ENCODE measurements around the gene PPP1R12B.
"Not testable (repeated sequence)": the region's sequence is repeated elsewhere in the genome, so short reads cannot be mapped to it uniquely, and the experiment has no call there.

The PPP1R12B gene

GRCh38 chr1:202625416-202626360 is 277.2 kb downstream of the PPP1R12B start:
- Histone ChIP-seq H3K27ac (ENCODE audit: low read depth, low read length) (no peak overlapping the region), H3K4me1 (ENCODE audit: insufficient read depth, low read length) (peaks cover 11% of the 10 kb centered on the region), H3K27me3 (ENCODE audit: control insufficient read depth in 1 of 2, insufficient read depth in 2 of 2, low read length in 2 of 2) (no peaks in the 10 kb centered on the region), H3K36me3 (ENCODE audit: insufficient read depth, low read length) (no peaks in the 10 kb centered on the region), H3K9ac (ENCODE audit: low read length) (no peak overlapping the region), H3K9me3 (ENCODE audit: low read length) (no peaks in the 10 kb centered on the region), H3K4me3 (ENCODE audit: low read depth in 1 of 2, low read length in 2 of 2) (no peak overlapping the region)

- H3K9ac ChIP-seq (ENCODE audit: low read length); H3K27ac ChIP-seq (ENCODE audit: low read depth, low read length); H3K27me3 ChIP-seq (ENCODE audit: control insufficient read depth in 1 of 2, insufficient read depth in 2 of 2, low read length in 2 of 2); H3K9me3 ChIP-seq (ENCODE audit: low read length); H3K4me3 ChIP-seq (ENCODE audit: low read depth in 1 of 2, low read length in 2 of 2); H3K36me3 ChIP-seq (ENCODE audit: insufficient read depth, low read length): not testable (repeated sequence)
- H3K4me1 ChIP-seq (ENCODE audit: insufficient read depth, low read length): peaks cover 11% of the 10 kb centered on the region
Observed at GRCh38 chr1:202627036-202627435, 278.5 kb downstream of the PPP1R12B start.

GRCh38 chr1:202627841-202628565 is 279.5 kb downstream of the PPP1R12B start:
- no peaks in the 10 kb centered on the region for H3K36me3 ChIP-seq (ENCODE audit: insufficient read depth, low read length)
- H3K9me3 ChIP-seq (ENCODE audit: low read length): no peaks in the 10 kb centered on the region
- H3K4me3 ChIP-seq (ENCODE audit: low read depth in 1 of 2, low read length in 2 of 2): no peak overlapping the region
- H3K9ac ChIP-seq (ENCODE audit: low read length): no peak overlapping the region
- no peak overlapping the region for H3K27ac ChIP-seq (ENCODE audit: low read depth, low read length)
- peaks cover 4% of the 10 kb centered on the region for H3K4me1 ChIP-seq (ENCODE audit: insufficient read depth, low read length)
- H3K27me3 ChIP-seq (ENCODE audit: control insufficient read depth in 1 of 2, insufficient read depth in 2 of 2, low read length in 2 of 2): peaks cover 0 to 7% of the 10 kb centered on the region in 2 donors

- H3K4me1 ChIP-seq (ENCODE audit: insufficient read depth, low read length): no peaks in the 10 kb centered on the region
- no peaks in the 10 kb centered on the region for H3K9me3 ChIP-seq (ENCODE audit: low read length)
- peaks cover 0 to 7% of the 10 kb centered on the region in 2 donors for H3K27me3 ChIP-seq (ENCODE audit: control insufficient read depth in 1 of 2, insufficient read depth in 2 of 2, low read length in 2 of 2)
- H3K9ac ChIP-seq (ENCODE audit: low read length): no peak overlapping the region
- H3K4me3 ChIP-seq (ENCODE audit: low read depth in 1 of 2, low read length in 2 of 2): no peak overlapping the region
- H3K36me3 ChIP-seq (ENCODE audit: insufficient read depth, low read length): no peaks in the 10 kb centered on the region
- H3K27ac ChIP-seq (ENCODE audit: low read depth, low read length): no peak overlapping the region
Observed at GRCh38 chr1:202628646-202629215, 280.2 kb downstream of the PPP1R12B start.

GRCh38 chr1:202629257-202629811 is 280.8 kb downstream of the PPP1R12B start:
- not testable (repeated sequence) for H3K27ac ChIP-seq (ENCODE audit: low read depth, low read length); H3K4me3 ChIP-seq (ENCODE audit: low read depth in 1 of 2, low read length in 2 of 2); H3K36me3 ChIP-seq (ENCODE audit: insufficient read depth, low read length); H3K9me3 ChIP-seq (ENCODE audit: low read length); H3K27me3 ChIP-seq (ENCODE audit: control insufficient read depth in 1 of 2, insufficient read depth in 2 of 2, low read length in 2 of 2); H3K9ac ChIP-seq (ENCODE audit: low read length); H3K4me1 ChIP-seq (ENCODE audit: insufficient read depth, low read length)

- H3K27me3 ChIP-seq (ENCODE audit: control insufficient read depth in 1 of 2, insufficient read depth in 2 of 2, low read length in 2 of 2); H3K9me3 ChIP-seq (ENCODE audit: low read length); H3K4me3 ChIP-seq (ENCODE audit: low read depth in 1 of 2, low read length in 2 of 2); H3K27ac ChIP-seq (ENCODE audit: low read depth, low read length); H3K9ac ChIP-seq (ENCODE audit: low read length); H3K36me3 ChIP-seq (ENCODE audit: insufficient read depth, low read length); H3K4me1 ChIP-seq (ENCODE audit: insufficient read depth, low read length): not testable (repeated sequence)
Observed at GRCh38 chr1:202630096-202630495, 281.6 kb downstream of the PPP1R12B start.

- Histone ChIP-seq H3K9me3 (ENCODE audit: low read length) (no peaks in the 10 kb centered on the region), H3K27ac (ENCODE audit: low read depth, low read length) (no peak overlapping the region), H3K27me3 (ENCODE audit: control insufficient read depth in 1 of 2, insufficient read depth in 2 of 2, low read length in 2 of 2) (peaks cover 0 to 7% of the 10 kb centered on the region in 2 donors), H3K9ac (ENCODE audit: low read length) (no peak overlapping the region), H3K36me3 (ENCODE audit: insufficient read depth, low read length) (no peaks in the 10 kb centered on the region), H3K4me1 (ENCODE audit: insufficient read depth, low read length) (no peaks in the 10 kb centered on the region), H3K4me3 (ENCODE audit: low read depth in 1 of 2, low read length in 2 of 2) (no peak overlapping the region)
Observed at GRCh38 chr1:202630541-202630940, 282.0 kb downstream of the PPP1R12B start.

GRCh38 chr1:202631076-202631923 is 282.8 kb downstream of the PPP1R12B start:
- Histone ChIP-seq H3K9me3 (ENCODE audit: low read length) (no peaks in the 10 kb centered on the region), H3K36me3 (ENCODE audit: insufficient read depth, low read length) (no peaks in the 10 kb centered on the region), H3K4me1 (ENCODE audit: insufficient read depth, low read length) (no peaks in the 10 kb centered on the region), H3K9ac (ENCODE audit: low read length) (no peak overlapping the region), H3K27ac (ENCODE audit: low read depth, low read length) (no peak overlapping the region), H3K27me3 (ENCODE audit: control insufficient read depth in 1 of 2, insufficient read depth in 2 of 2, low read length in 2 of 2) (peaks cover 0 to 7% of the 10 kb centered on the region in 2 donors), H3K4me3 (ENCODE audit: low read depth in 1 of 2, low read length in 2 of 2) (no peak overlapping the region)

GRCh38 chr1:202632241-202632640 is 283.7 kb downstream of the PPP1R12B start:
- Histone ChIP-seq H3K27me3 (ENCODE audit: control insufficient read depth in 1 of 2, insufficient read depth in 2 of 2, low read length in 2 of 2) (peaks cover 0 to 7% of the 10 kb centered on the region in 2 donors), H3K9me3 (ENCODE audit: low read length) (no peaks in the 10 kb centered on the region), H3K9ac (ENCODE audit: low read length) (no peak overlapping the region), H3K36me3 (ENCODE audit: insufficient read depth, low read length) (no peaks in the 10 kb centered on the region), H3K4me1 (ENCODE audit: insufficient read depth, low read length) (no peaks in the 10 kb centered on the region), H3K4me3 (ENCODE audit: low read depth in 1 of 2, low read length in 2 of 2) (no peak overlapping the region), H3K27ac (ENCODE audit: low read depth, low read length) (no peak overlapping the region)

- peaks cover 0 to 13% of the 10 kb centered on the region in 2 donors for H3K27me3 ChIP-seq (ENCODE audit: control insufficient read depth in 1 of 2, insufficient read depth in 2 of 2, low read length in 2 of 2)
- H3K9ac ChIP-seq (ENCODE audit: low read length); H3K27ac ChIP-seq (ENCODE audit: low read depth, low read length); H3K9me3 ChIP-seq (ENCODE audit: low read length); H3K4me1 ChIP-seq (ENCODE audit: insufficient read depth, low read length); H3K4me3 ChIP-seq (ENCODE audit: low read depth in 1 of 2, low read length in 2 of 2); H3K36me3 ChIP-seq (ENCODE audit: insufficient read depth, low read length): not testable (repeated sequence)
Observed at GRCh38 chr1:202636171-202636570, 287.7 kb downstream of the PPP1R12B start.

Measured in muscle layer of colon (tissue), 2 donors.